ENCODE measurements around the gene MSRB3. TPM values are rescaled to one million over a fixed set of nuclear protein-coding genes. Genes with fewer than 3 reads are reported as not detected.

MSRB3 gene
- total and polyA plus RNA-seq, 2 donors (not counting 3 experiments of a cell fraction or from before 2014, with no cell fraction given): 20.0 to 59.3 TPM

DNA sequence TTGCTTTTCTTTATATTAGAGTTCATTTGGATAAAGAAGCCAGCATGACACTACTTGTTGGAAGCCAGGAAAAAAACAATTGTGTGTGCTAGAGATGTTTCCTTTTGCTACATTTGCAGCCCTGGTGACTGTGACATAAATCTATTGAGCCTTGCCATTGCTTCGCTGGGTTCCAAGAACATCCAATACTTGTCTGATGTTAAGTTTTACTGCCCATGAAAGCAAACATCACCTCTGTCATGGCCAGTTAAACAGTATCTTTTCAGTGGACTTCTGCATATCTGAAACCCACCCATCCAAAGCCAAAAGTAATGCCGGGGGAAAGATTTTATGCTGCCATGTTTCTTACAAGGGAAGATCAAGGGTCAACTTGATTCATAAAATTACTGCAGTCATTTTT lies 184.0 kb downstream of the MSRB3 start:
- Histone ChIP-seq H3K9ac (replicated peaks; ENCODE audit: extremely low read depth, insufficient read depth, low read length) (no peak overlapping the region), H4K20me1 (replicated peaks; ENCODE audit: control insufficient read depth, extremely low read depth, insufficient read depth, low read length) (no peaks in the 10 kb centered on the region), H3K4me3 (replicated peaks in 1 of 3; ENCODE audit: insufficient read depth in 1 of 3, low read depth in 1 of 3, low read length in 3 of 3) (no peak overlapping the region), H3K9me3 (replicated peaks; ENCODE audit: control insufficient read depth, insufficient read depth, low read length) (no peaks in the 10 kb centered on the region), H2AFZ (ENCODE audit: low read depth, low read length) (no peak overlapping the region), H3K27me3 (ENCODE audit: control insufficient read depth in 2 of 2, insufficient read depth in 2 of 2, low read length in 2 of 2) (no peaks in the 10 kb centered on the region), H3K79me2 (ENCODE audit: control insufficient read depth, insufficient read depth, low read length) (no peaks in the 10 kb centered on the region), H3K36me3 (ENCODE audit: control insufficient read depth in 2 of 2, extremely low read depth in 1 of 2, insufficient read depth in 2 of 2, low read length in 2 of 2) (no peaks in the 10 kb centered on the region), H3K27ac (ENCODE audit: insufficient read depth, low read depth, low read length) (no peak overlapping the region), H3K4me1 (ENCODE audit: control insufficient read depth, extremely low read depth, insufficient read depth, low read length) (no peaks in the 10 kb centered on the region), H3K9me1 (replicated peaks; ENCODE audit: control insufficient read depth, extremely low read depth, insufficient read depth, low read length) (no peaks in the 10 kb centered on the region), H3K4me2 (ENCODE audit: insufficient read depth, low read length) (no peak overlapping the region)
- intact Hi-C loops (cut with micrococcal nuclease) (no loop called here), dilution Hi-C loops (cut with MboI; ENCODE audit: extremely low pct_ligation_motif_present, low sequenced_read_pairs) (no loop called here)
- ChIA-PET POLR2A (no interaction called here), CTCF (no interaction called here)
- FAIRE-seq (no peak), DNase-seq (ENCODE audit: low read depth, low spot score) (no peak)
- BruUV-seq (replicated peaks): no TSS peak
- no peak for TF ChIP-seq EZH2 (IDR thresholded peaks at IDR 0.05; ENCODE audit: borderline replicate concordance, low read depth, low read length, severe bottlenecking)
- TF ChIP-seq, protein P1, sequence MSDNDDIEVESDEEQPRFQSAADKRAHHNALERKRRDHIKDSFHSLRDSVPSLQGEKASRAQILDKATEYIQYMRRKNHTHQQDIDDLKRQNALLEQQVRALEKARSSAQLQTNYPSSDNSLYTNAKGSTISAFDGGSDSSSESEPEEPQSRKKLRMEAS (IDR thresholded peaks at IDR 0.05; ENCODE audit: insufficient read depth, insufficient read length): no peak
- no peak for TF ChIP-seq JUN (IDR thresholded peaks at IDR 0.05; ENCODE audit: borderline replicate concordance, insufficient read depth, insufficient read length, low read depth)
- TF ChIP-seq, protein P2, sequence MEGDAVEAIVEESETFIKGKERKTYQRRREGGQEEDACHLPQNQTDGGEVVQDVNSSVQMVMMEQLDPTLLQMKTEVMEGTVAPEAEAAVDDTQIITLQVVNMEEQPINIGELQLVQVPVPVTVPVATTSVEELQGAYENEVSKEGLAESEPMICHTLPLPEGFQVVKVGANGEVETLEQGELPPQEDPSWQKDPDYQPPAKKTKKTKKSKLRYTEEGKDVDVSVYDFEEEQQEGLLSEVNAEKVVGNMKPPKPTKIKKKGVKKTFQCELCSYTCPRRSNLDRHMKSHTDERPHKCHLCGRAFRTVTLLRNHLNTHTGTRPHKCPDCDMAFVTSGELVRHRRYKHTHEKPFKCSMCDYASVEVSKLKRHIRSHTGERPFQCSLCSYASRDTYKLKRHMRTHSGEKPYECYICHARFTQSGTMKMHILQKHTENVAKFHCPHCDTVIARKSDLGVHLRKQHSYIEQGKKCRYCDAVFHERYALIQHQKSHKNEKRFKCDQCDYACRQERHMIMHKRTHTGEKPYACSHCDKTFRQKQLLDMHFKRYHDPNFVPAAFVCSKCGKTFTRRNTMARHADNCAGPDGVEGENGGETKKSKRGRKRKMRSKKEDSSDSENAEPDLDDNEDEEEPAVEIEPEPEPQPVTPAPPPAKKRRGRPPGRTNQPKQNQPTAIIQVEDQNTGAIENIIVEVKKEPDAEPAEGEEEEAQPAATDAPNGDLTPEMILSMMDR (IDR thresholded peaks at IDR 0.05; ENCODE audit: extremely low read depth in 1 of 2, insufficient read depth in 1 of 2, low read depth in 1 of 2, low read length in 2 of 2): no peak
- no peak for TF ChIP-seq MYC (IDR thresholded peaks at IDR 0.05; ENCODE audit: low read depth, low read length)
- no peak for TF ChIP-seq POLR2AphosphoS5 (IDR thresholded peaks at IDR 0.05; ENCODE audit: insufficient read depth, low read depth, low read length)
